GM19328 (cell line): ENCODE measurements around the gene CFAP97D1.

Source experiments
- ATAC-seq: cut with Tn5 transposase; IDR thresholded peaks from one replicate; pipeline ENCODE4 v1.9.1; 2021; ENCODE audit warnings: mild to moderate bottlenecking, moderate library complexity; ENCODE audit not compliant: unreplicated experiment

Gene CFAP97D1

GRCh38 chr17:43823350-43824084 lies 43.3 kb downstream of the CFAP97D1 start:
- no peak for ATAC-seq

GRCh38 chr17:43825567-43825966 lies 45.3 kb downstream of the CFAP97D1 start:
- ATAC-seq = no peak

GRCh38 chr17:43826206-43826605 lies 46.0 kb downstream of the CFAP97D1 start:
- no peak for ATAC-seq

- ATAC-seq = no peak
Measured at GRCh38 chr17:43827596-43827995, 47.4 kb downstream of the CFAP97D1 start.

- no peak for ATAC-seq
Measured at GRCh38 chr17:43829738-43830137, 49.5 kb downstream of the CFAP97D1 start.

GRCh38 chr17:43830510-43831140 lies 50.4 kb downstream of the CFAP97D1 start:
- no peak for ATAC-seq

- no peak for ATAC-seq
Measured at GRCh38 chr17:43831633-43832032, 51.4 kb downstream of the CFAP97D1 start.

- ATAC-seq = no peak
Measured at GRCh38 chr17:43832168-43832975, 52.1 kb downstream of the CFAP97D1 start.

- no peak for ATAC-seq
Measured at GRCh38 chr17:43832976-43833829, 53.0 kb downstream of the CFAP97D1 start, which contains the start of gene MPP3. MPP3 (minus strand) TSS chr17:43833146; CDS start chr17:43831906, 1,240 bp downstream.

GRCh38 chr17:43834106-43834505 lies 53.9 kb downstream of the CFAP97D1 start:
- no peak for ATAC-seq
